IMR-90 (cell line): Measurements from ENCODE around the gene ATP1B1. TPM values are rescaled to one million over a fixed set of nuclear protein-coding genes. Genes with fewer than 3 reads are reported as not detected.

Source experiments
- ATAC-seq: fragments of 200-7000 bp; cut with Tn5 transposase; 2 replicates; pipeline ENCODE4 v1.9.1; 2020; ENCODE audit warnings: low read depth, mild to moderate bottlenecking, moderate library complexity
- BruUV-seq: library from RNA; stranded (reverse); fragments of 400-500 nt; replicated peaks from 2 replicates; lab custom pipeline; 2021; lab: Mats Ljungman, UMichigan
- CTCF ChIA-PET: fragments of 300-600 bp; formaldehyde crosslinking; extraction: SDS; loops from one replicate; lab custom pipeline; 2021; ENCODE audit warnings: antibody characterized with exemption; lab: Yijun Ruan, JAX
- POLR2A ChIA-PET: fragments of 300-600 bp; sonication (Branson Sonifier 250); formaldehyde crosslinking; loops from one replicate; lab custom pipeline; 2022; ENCODE audit warnings: antibody characterized with exemption; ENCODE audit not compliant: unreplicated experiment; lab: Charles Lee
- DNase-seq: peaks from one replicate; pipeline ENCODE4 v3.0.0; 2013
- H2AFZ ChIP-seq: replicated peaks from 2 replicates; pipeline ENCODE3; 2013; ENCODE audit warnings: low read length, mild to moderate bottlenecking; ENCODE audit not compliant: poor library complexity
- H2AK5ac ChIP-seq: 2 replicates; pipeline ENCODE4 v1.6.1; 2013; ENCODE audit warnings: low read depth, low read length, inconsistent platforms
- H2AK9ac ChIP-seq: replicated peaks from 2 replicates; pipeline ENCODE3; 2013; ENCODE audit warnings: mild to moderate bottlenecking, low read depth, low read length, moderate library complexity; ENCODE audit not compliant: poor library complexity
- H2BK120ac ChIP-seq: 2 replicates; pipeline ENCODE4 v1.6.1; 2013; ENCODE audit warnings: low read depth, low read length, inconsistent platforms
- H2BK15ac ChIP-seq: 3 replicates; pipeline ENCODE4 v1.6.1; 2013; ENCODE audit warnings: low read depth, low read length, inconsistent platforms
- H2BK20ac ChIP-seq: 2 replicates; pipeline ENCODE4 v1.6.1; 2013; ENCODE audit warnings: low read depth, mild to moderate bottlenecking, inconsistent platforms, low read length, moderate library complexity
- H2BK5ac ChIP-seq: 2 replicates; pipeline ENCODE4 v1.6.1; 2013; ENCODE audit warnings: mild to moderate bottlenecking, low read depth, low read length, inconsistent platforms; ENCODE audit not compliant: poor library complexity, severe bottlenecking
- H3K14ac ChIP-seq: replicated peaks from 2 replicates; pipeline ENCODE4 v1.6.1; 2013; ENCODE audit warnings: low read depth, low read length, inconsistent platforms
- H3K18ac ChIP-seq: 2 replicates; pipeline ENCODE4 v1.6.1; 2013; ENCODE audit warnings: low read depth, low read length, control low read depth
- H3K23ac ChIP-seq: 2 replicates; pipeline ENCODE4 v1.6.1; 2013; ENCODE audit warnings: low read depth, low read length, inconsistent platforms
- H3K27ac ChIP-seq: 2 replicates; pipeline ENCODE4 v1.5.1; 2013; ENCODE audit warnings: mild to moderate bottlenecking, control low read depth, low read length; ENCODE audit not compliant: insufficient read depth
- H3K27me3 ChIP-seq: 2 replicates; pipeline ENCODE4 v1.6.1; 2013; ENCODE audit warnings: low read length; ENCODE audit not compliant: control insufficient read depth, insufficient read depth
- H3K36me3 ChIP-seq: 2 replicates; pipeline ENCODE4 v1.6.1; 2013; ENCODE audit warnings: low read length, mixed read lengths; ENCODE audit not compliant: control insufficient read depth, insufficient read depth
- H3K4ac ChIP-seq: 2 replicates; pipeline ENCODE4 v1.6.1; 2013; ENCODE audit warnings: low read depth, low read length, inconsistent platforms
- H3K4me1 ChIP-seq: 2 replicates; pipeline ENCODE4 v1.6.1; 2013; ENCODE audit warnings: low read length, mixed read lengths; ENCODE audit not compliant: control insufficient read depth, insufficient read depth
- H3K4me2 ChIP-seq: 2 replicates; pipeline ENCODE4 v1.6.1; 2013; ENCODE audit warnings: low read depth, mild to moderate bottlenecking, control low read depth, low read length, moderate library complexity
- H3K4me3 ChIP-seq: 2 replicates; pipeline ENCODE4 v1.5.1; 2013; ENCODE audit warnings: low read depth, mild to moderate bottlenecking, control low read depth, low read length, moderate library complexity; ENCODE audit not compliant: insufficient read depth
- H3K56ac ChIP-seq: 2 replicates; pipeline ENCODE4 v1.6.1; 2013; ENCODE audit warnings: low read length, inconsistent platforms; ENCODE audit not compliant: insufficient read depth; ENCODE audit errors: extremely low read depth
- H3K79me1 ChIP-seq, 2 experiments: 2 replicates each; pipeline ENCODE4 v1.6.1; 2013; ENCODE audit warnings: low read length in 2 of 2, inconsistent platforms in 1 of 2, low read depth in 1 of 2
- H3K9ac ChIP-seq: 2 replicates; pipeline ENCODE4 v1.6.1; 2013; ENCODE audit warnings: low read depth, low read length, control low read depth
- H3K9me1 ChIP-seq: 2 replicates; pipeline ENCODE4 v1.6.1; 2013; ENCODE audit warnings: low read length, inconsistent platforms; ENCODE audit not compliant: insufficient read depth
- H3K9me3 ChIP-seq: 2 replicates; pipeline ENCODE4 v1.6.1; 2013; ENCODE audit warnings: low read length; ENCODE audit not compliant: control insufficient read depth, insufficient read depth
- H4K20me1 ChIP-seq: 2 replicates; pipeline ENCODE4 v1.6.1; 2013; ENCODE audit warnings: low read length, inconsistent platforms; ENCODE audit not compliant: insufficient read depth
- H4K5ac ChIP-seq: 2 replicates; pipeline ENCODE4 v1.6.1; 2013; ENCODE audit warnings: mild to moderate bottlenecking, low read depth, low read length, control low read depth
- H4K8ac ChIP-seq, 2 experiments: 2 replicates each; pipeline ENCODE4 v1.6.1; 2013; ENCODE audit warnings: low read depth in 2 of 2, low read length in 2 of 2, control low read depth in 1 of 2, inconsistent platforms in 1 of 2
- H4K91ac ChIP-seq: 2 replicates; pipeline ENCODE4 v1.6.1; 2013; ENCODE audit warnings: low read depth, low read length, inconsistent platforms; ENCODE audit not compliant: insufficient read depth
- BHLHE40 ChIP-seq: fragments of 150-350 bp; IDR thresholded peaks from 2 replicates; pipeline ENCODE4 v1.6.1; 2016; ENCODE audit warnings: mild to moderate bottlenecking, low read depth, low read length
- CEBPB ChIP-seq: IDR thresholded peaks from 2 replicates; pipeline ENCODE4 v1.6.1; 2012; ENCODE audit warnings: low read depth, low read length, improper control_type of control experiment
- CHD1 ChIP-seq: IDR thresholded peaks from 2 replicates; pipeline ENCODE4 v1.6.1; 2012; ENCODE audit warnings: low read depth, low read length, improper control_type of control experiment
- CTCF ChIP-seq: conservative IDR thresholded peaks from 2 replicates; pipeline ENCODE4 v1.5.1; 2012; ENCODE audit warnings: mild to moderate bottlenecking, low read depth, low read length, improper control_type of control experiment
- FOS ChIP-seq: fragments of 150-350 bp; IDR thresholded peaks from 2 replicates; pipeline ENCODE4 v1.6.1; 2016; ENCODE audit warnings: low read depth, low read length
- MAFK ChIP-seq: IDR thresholded peaks from 2 replicates; pipeline ENCODE4 v1.6.1; 2012; ENCODE audit warnings: low read depth, low read length, improper control_type of control experiment
- MAZ ChIP-seq: IDR thresholded peaks from 2 replicates; pipeline ENCODE4 v1.6.1; 2012; ENCODE audit warnings: low read depth, mild to moderate bottlenecking, low read length, improper control_type of control experiment, moderate library complexity, borderline replicate concordance
- MXI1 ChIP-seq: IDR thresholded peaks from 2 replicates; pipeline ENCODE4 v1.6.1; 2012; ENCODE audit warnings: low read depth, mild to moderate bottlenecking, low read length, moderate library complexity, borderline replicate concordance
- NFE2L2 ChIP-seq: fragments of 150-350 bp; IDR thresholded peaks from 2 replicates; pipeline ENCODE4 v1.6.1; 2016; ENCODE audit warnings: low read depth, mild to moderate bottlenecking, low read length
- POLR2A ChIP-seq: IDR thresholded peaks from 2 replicates; pipeline ENCODE4 v1.6.1; 2012; ENCODE audit warnings: mild to moderate bottlenecking, low read depth, low read length
- RAD21 ChIP-seq: IDR thresholded peaks from 2 replicates; pipeline ENCODE4 v1.6.1; 2012; ENCODE audit warnings: low read length, improper control_type of control experiment
- RFX5 ChIP-seq: IDR thresholded peaks from 2 replicates; pipeline ENCODE4 v1.8.0; 2012; ENCODE audit warnings: low read depth, mild to moderate bottlenecking, low read length, moderate library complexity
- SMC3 ChIP-seq: fragments of 150-350 bp; IDR thresholded peaks from 2 replicates; pipeline ENCODE4 v1.6.1; 2016; ENCODE audit warnings: low read depth, mild to moderate bottlenecking, antibody characterized with exemption, low read length, moderate library complexity
- WGBS, 2 experiments: methylation state at CpG; one replicate each; pipeline versions ENCODE4 v1.1.5 to v1.1.7; 2013; ENCODE audit warnings: missing lambda C conversion rate in 2 of 2; ENCODE audit not compliant: insufficient read length in 1 of 2; ENCODE audit errors: extremely low coverage in 2 of 2; 5-methylcytosine and 5-hydroxymethylcytosine counted together
- dilution Hi-C: fragments of 300-500 bp; cut with HindIII; formaldehyde crosslinking; loops from one replicate; pipeline ENCODE4 v1.14.3; 2018; ENCODE audit warnings: low sequenced_read_pairs; ENCODE audit not compliant: unreplicated experiment
- in situ Hi-C: fragments of 300-500 bp; cut with MboI; formaldehyde crosslinking; loops from 3 replicates; pipeline ENCODE4 v1.14.3; 2019; ENCODE audit warnings: low sequenced_read_pairs, inconsistent platforms, mixed read lengths
- intact Hi-C: fragments of 100-400 bp; cut with micrococcal nuclease; formaldehyde crosslinking; loops from 2 replicates; pipeline ENCODE4 v1.10.0; 2022
- polyA plus RNA-seq, 3 experiments: library from polyadenylated mRNA; depleted of rRNA; stranded (reverse); fragments of >200 nt; gene quantifications; 2 replicates each; pipeline ENCODE4 v1.2.3, GENCODE V29; 2012; ENCODE audit warnings: low replicate concordance in 1 of 3
- total RNA-seq: library from RNA; depleted of rRNA; stranded (reverse); fragments of >200 nt; gene quantifications from 2 replicates; pipeline ENCODE4 v1.2.3, GENCODE V29; 2012
- TF ChIP-seq, protein P1 (sequence below): fragments of 150-350 bp; IDR thresholded peaks from 2 replicates; pipeline ENCODE4 v1.6.1; 2017; ENCODE audit warnings: mild to moderate bottlenecking, antibody characterized with exemption, low read length, low read depth

ATP1B1 gene
- total and polyA plus RNA-seq, 2 of the 4 experiments (the other 2 are of a cell fraction) = 14.5 to 22.1 TPM

- Histone ChIP-seq H3K23ac (peak overlapping the region; percentile 94), H2BK120ac (peak overlapping the region; percentile 62), H2BK20ac (no peak overlapping the region; the same call in 1 of the 2 replicates), H4K20me1 (no peaks in the 10 kb centered on the region), H3K9me3 (no peaks in the 10 kb centered on the region), H2BK5ac (peak overlapping the region; percentile 77), H4K8ac (peak overlapping the region; percentile 11 to 48; a peak in 1 of 4 replicates), H3K4ac (peak overlapping the region; percentile 66), H4K5ac (peak overlapping the region; percentile 6; the same call in 1 of the 2 replicates), H3K9ac (peak overlapping the region; percentile 71), H4K91ac (peak overlapping the region; percentile 75), H3K4me3 (peak overlapping the region; percentile 97), H3K79me1 (peaks cover 19 to 53% of the 10 kb centered on the region in 2 experiments), H2BK15ac (peak overlapping the region; percentile 79; the same call in 2 of the 3 replicates), H3K56ac (peak overlapping the region; percentile 76; the same call in 1 of the 2 replicates), H3K27me3 (peaks cover 7% of the 10 kb centered on the region), H3K36me3 (peaks cover 4% of the 10 kb centered on the region; the same call in 1 of the 2 replicates), H2AK9ac (peak overlapping the region; percentile 31), H2AFZ (peak overlapping the region; percentile 91), H3K4me2 (peak overlapping the region; percentile 99), H3K18ac (peak overlapping the region; percentile 68; the same call in 1 of the 2 replicates), H2AK5ac (peak overlapping the region; percentile 61; the same call in 1 of the 2 replicates), H3K27ac (peak overlapping the region; percentile 79), H3K4me1 (peaks cover 21% of the 10 kb centered on the region), H3K9me1 (peaks cover 9% of the 10 kb centered on the region; the same call in 1 of the 2 replicates), H3K14ac (peak overlapping the region; percentile 77)
- intact Hi-C loops (loop anchor here (2.0 to 5.0 kb wide), 3 partner anchors 220 to 260 kb away; partner anchors contain the start of genes BLZF1 and NME7), dilution Hi-C loops (no loop called here), in situ Hi-C loops (loop anchor here (25.0 kb wide), 2 partner anchors 970 to 1605 kb away; partner anchors contain the start of gene GPR161)
- DNase-seq (peak; percentile 62), ATAC-seq (no peak)
- ChIA-PET POLR2A (no interaction called here), CTCF (interaction anchor here (0.6 kb wide), 3 partner anchors 95 to 482 kb away, joined by 4 to 5 read pairs (median 4); no protein-coding TSS in a partner anchor)
- WGBS, 2 experiments = 10% methylated on average over 2 of the region's 9 CpGs; no CpG with 5 or more reads in 1 of the 2 experiments
- BruUV-seq = no TSS peak
- TF ChIP-seq FOS (no peak), CEBPB (no peak), BHLHE40 (no peak), MAZ (peak; percentile 26; the same call in 1 of the 2 replicates), CTCF (no peak), SMC3 (no peak), RFX5 (no peak), MXI1 (no peak), RAD21 (no peak), MAFK (peak; percentile 83), POLR2A (peak; percentile 53; the same call in 1 of the 2 replicates), NFE2L2 (0 out of 2 replicates have a peak, but pooled peaks have one; percentile 5), CHD1 (no peak)
- TF ChIP-seq, protein P1, sequence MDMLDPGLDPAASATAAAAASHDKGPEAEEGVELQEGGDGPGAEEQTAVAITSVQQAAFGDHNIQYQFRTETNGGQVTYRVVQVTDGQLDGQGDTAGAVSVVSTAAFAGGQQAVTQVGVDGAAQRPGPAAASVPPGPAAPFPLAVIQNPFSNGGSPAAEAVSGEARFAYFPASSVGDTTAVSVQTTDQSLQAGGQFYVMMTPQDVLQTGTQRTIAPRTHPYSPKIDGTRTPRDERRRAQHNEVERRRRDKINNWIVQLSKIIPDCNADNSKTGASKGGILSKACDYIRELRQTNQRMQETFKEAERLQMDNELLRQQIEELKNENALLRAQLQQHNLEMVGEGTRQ = no peak
These were observed 1.2 kb downstream of the ATP1B1 start for GRCh38 chr1:169107603-169108208.
